Measurements from ENCODE around the gene HBD. TPM values are rescaled to one million over a fixed set of nuclear protein-coding genes. Genes with fewer than 3 reads are reported as not detected.

HBD gene
- total and polyA plus RNA-seq, 2 donors = 1.1 to 1.3 TPM

- H3K4me1 ChIP-seq (ENCODE audit: control insufficient read depth in 2 of 2, insufficient read depth in 2 of 2, low read length in 2 of 2) = peaks cover 0 to 7% of the 10 kb centered on the region in 2 donors
- DNase-seq (ENCODE audit: low read depth in 6 of 9, low spot score in 9 of 9) = no peak
- H3K36me3 ChIP-seq (ENCODE audit: control insufficient read depth in 2 of 2, insufficient read depth in 2 of 2, low read length in 1 of 2) = no peaks in the 10 kb centered on the region
- H3K27me3 ChIP-seq (ENCODE audit: control insufficient read depth in 2 of 2, insufficient read depth in 1 of 2, low read length in 1 of 2) = no peaks in the 10 kb centered on the region
- 96% methylated on average over 2 of the region's 2 CpGs for WGBS
- no peaks in the 10 kb centered on the region for H3K9me3 ChIP-seq (ENCODE audit: control insufficient read depth in 2 of 2, insufficient read depth in 1 of 2, low read length in 1 of 2)
- no peak overlapping the region for H3K4me3 ChIP-seq (ENCODE audit: low read length in 2 of 2)
- no peak overlapping the region for H3K27ac ChIP-seq (ENCODE audit: low read depth in 1 of 2, low read length in 1 of 2)
These were observed 4.5 kb downstream of the HBD start for GRCh38 chr11:5229796-5230195.

GRCh38 chr11:5229356-5229755 lies 4.9 kb downstream of the HBD start:
- no peaks in the 10 kb centered on the region for H3K36me3 ChIP-seq (ENCODE audit: control insufficient read depth in 2 of 2, insufficient read depth in 2 of 2, low read length in 1 of 2)
- no peak overlapping the region for H3K27ac ChIP-seq (ENCODE audit: low read depth in 1 of 2, low read length in 1 of 2)
- H3K4me1 ChIP-seq (ENCODE audit: control insufficient read depth in 2 of 2, insufficient read depth in 2 of 2, low read length in 2 of 2) = peaks cover 0 to 6% of the 10 kb centered on the region in 2 donors
- no peaks in the 10 kb centered on the region for H3K9me3 ChIP-seq (ENCODE audit: control insufficient read depth in 2 of 2, insufficient read depth in 1 of 2, low read length in 1 of 2)
- H3K4me3 ChIP-seq (ENCODE audit: low read length in 2 of 2) = no peak overlapping the region
- 100% methylated on average over 1 of the region's 1 CpG for WGBS
- no peak for DNase-seq (ENCODE audit: low read depth in 6 of 9, low spot score in 9 of 9)
- no peaks in the 10 kb centered on the region for H3K27me3 ChIP-seq (ENCODE audit: control insufficient read depth in 2 of 2, insufficient read depth in 1 of 2, low read length in 1 of 2)

GRCh38 chr11:5228124-5228523 lies 6.2 kb downstream of the HBD start:
- no peak overlapping the region for H3K4me3 ChIP-seq (ENCODE audit: low read length in 2 of 2)
- 94% methylated on average over 5 of the region's 5 CpGs for WGBS
- DNase-seq (ENCODE audit: low read depth in 6 of 9, low spot score in 9 of 9) = no peak
- no peaks in the 10 kb centered on the region for H3K9me3 ChIP-seq (ENCODE audit: control insufficient read depth in 2 of 2, insufficient read depth in 1 of 2, low read length in 1 of 2)
- no peaks in the 10 kb centered on the region for H3K4me1 ChIP-seq (ENCODE audit: control insufficient read depth in 2 of 2, insufficient read depth in 2 of 2, low read length in 2 of 2)
- no peaks in the 10 kb centered on the region for H3K36me3 ChIP-seq (ENCODE audit: control insufficient read depth in 2 of 2, insufficient read depth in 2 of 2, low read length in 1 of 2)
- no peaks in the 10 kb centered on the region for H3K27me3 ChIP-seq (ENCODE audit: control insufficient read depth in 2 of 2, insufficient read depth in 1 of 2, low read length in 1 of 2)
- H3K27ac ChIP-seq (ENCODE audit: low read depth in 1 of 2, low read length in 1 of 2) = no peak overlapping the region

- H3K36me3 ChIP-seq (ENCODE audit: control insufficient read depth in 2 of 2, insufficient read depth in 2 of 2, low read length in 1 of 2) = no peaks in the 10 kb centered on the region
- WGBS = 73% methylated on average over 1 of the region's 1 CpG
- DNase-seq (ENCODE audit: low read depth in 6 of 9, low spot score in 9 of 9) = no peak
- H3K27ac ChIP-seq (ENCODE audit: low read depth in 1 of 2, low read length in 1 of 2) = no peak overlapping the region
- no peaks in the 10 kb centered on the region for H3K27me3 ChIP-seq (ENCODE audit: control insufficient read depth in 2 of 2, insufficient read depth in 1 of 2, low read length in 1 of 2)
- no peaks in the 10 kb centered on the region for H3K9me3 ChIP-seq (ENCODE audit: control insufficient read depth in 2 of 2, insufficient read depth in 1 of 2, low read length in 1 of 2)
- no peak overlapping the region for H3K4me3 ChIP-seq (ENCODE audit: low read length in 2 of 2)
- no peaks in the 10 kb centered on the region for H3K4me1 ChIP-seq (ENCODE audit: control insufficient read depth in 2 of 2, insufficient read depth in 2 of 2, low read length in 2 of 2)
These were observed 6.6 kb downstream of the HBD start for GRCh38 chr11:5227681-5228080.

- Histone ChIP-seq H3K4me3 (ENCODE audit: low read length in 2 of 2) (no peak within 1 kb of the TSS), H3K9me3 (ENCODE audit: control insufficient read depth in 2 of 2, insufficient read depth in 1 of 2, low read length in 1 of 2) (no peaks in the 10 kb centered on the region), H3K4me1 (ENCODE audit: control insufficient read depth in 2 of 2, insufficient read depth in 2 of 2, low read length in 2 of 2) (no peaks in the 10 kb centered on the region), H3K27me3 (ENCODE audit: control insufficient read depth in 2 of 2, insufficient read depth in 1 of 2, low read length in 1 of 2) (no peaks in the 10 kb centered on the region), H3K36me3 (ENCODE audit: control insufficient read depth in 2 of 2, insufficient read depth in 2 of 2, low read length in 1 of 2) (no peaks in the 10 kb centered on the region), H3K27ac (ENCODE audit: low read depth in 1 of 2, low read length in 1 of 2) (no peak within 1 kb of the TSS)
- WGBS = 97% methylated on average over 3 of the region's 3 CpGs
- no peak for DNase-seq (ENCODE audit: low read depth in 6 of 9, low spot score in 9 of 9)
These were observed 7.5 kb downstream of the HBD start, which contains the start of gene HBB for GRCh38 chr11:5226732-5227310. HBB (minus strand) TSS chr11:5227071; CDS start chr11:5227021, 50 bp downstream.

GRCh38 chr11:5225480-5225871 lies 8.8 kb downstream of the HBD start:
- DNase-seq (ENCODE audit: low read depth in 6 of 9, low spot score in 9 of 9) = no peak
- 77% methylated on average over 2 of the region's 2 CpGs for WGBS
- Histone ChIP-seq H3K27ac (ENCODE audit: low read depth in 1 of 2, low read length in 1 of 2) (no peak overlapping the region), H3K27me3 (ENCODE audit: control insufficient read depth in 2 of 2, insufficient read depth in 1 of 2, low read length in 1 of 2) (no peaks in the 10 kb centered on the region), H3K9me3 (ENCODE audit: control insufficient read depth in 2 of 2, insufficient read depth in 1 of 2, low read length in 1 of 2) (no peaks in the 10 kb centered on the region), H3K4me1 (ENCODE audit: control insufficient read depth in 2 of 2, insufficient read depth in 2 of 2, low read length in 2 of 2) (no peaks in the 10 kb centered on the region), H3K36me3 (ENCODE audit: control insufficient read depth in 2 of 2, insufficient read depth in 2 of 2, low read length in 1 of 2) (no peaks in the 10 kb centered on the region), H3K4me3 (ENCODE audit: low read length in 2 of 2) (no peak overlapping the region)

- WGBS = 80% methylated on average over 6 of the region's 6 CpGs
- Histone ChIP-seq H3K9me3 (ENCODE audit: control insufficient read depth in 2 of 2, insufficient read depth in 1 of 2, low read length in 1 of 2) (no peaks in the 10 kb centered on the region), H3K4me3 (ENCODE audit: low read length in 2 of 2) (no peak overlapping the region)
These were observed 9.5 kb downstream of the HBD start for GRCh38 chr11:5224538-5225479.

GRCh38 chr11:5223686-5224085 lies 10.6 kb downstream of the HBD start:
- WGBS = 89% methylated on average over 1 of the region's 1 CpG
- no peak overlapping the region for H3K27ac ChIP-seq (ENCODE audit: low read depth in 1 of 2, low read length in 1 of 2)
- no peak for DNase-seq (ENCODE audit: low read depth in 6 of 9, low spot score in 9 of 9)

More at GRCh38 chr11:5224538-5225479, 9.5 kb downstream of the HBD start:
- Histone ChIP-seq H3K27ac (ENCODE audit: low read depth in 1 of 2, low read length in 1 of 2) (no peak overlapping the region), H3K36me3 (ENCODE audit: control insufficient read depth in 2 of 2, insufficient read depth in 2 of 2, low read length in 1 of 2) (no peaks in the 10 kb centered on the region), H3K4me1 (ENCODE audit: control insufficient read depth in 2 of 2, insufficient read depth in 2 of 2, low read length in 2 of 2) (no peaks in the 10 kb centered on the region), H3K27me3 (ENCODE audit: control insufficient read depth in 2 of 2, insufficient read depth in 1 of 2, low read length in 1 of 2) (no peaks in the 10 kb centered on the region)
- no peak for DNase-seq (ENCODE audit: low read depth in 6 of 9, low spot score in 9 of 9)

GRCh38 chr11:5223146-5223545 lies 11.1 kb downstream of the HBD start:
- WGBS = 97% methylated on average over 6 of the region's 6 CpGs
- no peaks in the 10 kb centered on the region for H3K36me3 ChIP-seq (ENCODE audit: control insufficient read depth in 2 of 2, insufficient read depth in 2 of 2, low read length in 1 of 2)
- DNase-seq (ENCODE audit: low read depth in 6 of 9, low spot score in 9 of 9) = no peak
- no peak overlapping the region for H3K27ac ChIP-seq (ENCODE audit: low read depth in 1 of 2, low read length in 1 of 2)
- no peaks in the 10 kb centered on the region for H3K4me1 ChIP-seq (ENCODE audit: control insufficient read depth in 2 of 2, insufficient read depth in 2 of 2, low read length in 2 of 2)
- H3K27me3 ChIP-seq (ENCODE audit: control insufficient read depth in 2 of 2, insufficient read depth in 1 of 2, low read length in 1 of 2) = no peaks in the 10 kb centered on the region
- H3K4me3 ChIP-seq (ENCODE audit: low read length in 2 of 2) = no peak overlapping the region
- H3K9me3 ChIP-seq (ENCODE audit: control insufficient read depth in 2 of 2, insufficient read depth in 1 of 2, low read length in 1 of 2) = no peaks in the 10 kb centered on the region

More at GRCh38 chr11:5223686-5224085, 10.6 kb downstream of the HBD start:
- no peaks in the 10 kb centered on the region for H3K36me3 ChIP-seq (ENCODE audit: control insufficient read depth in 2 of 2, insufficient read depth in 2 of 2, low read length in 1 of 2)
- no peaks in the 10 kb centered on the region for H3K9me3 ChIP-seq (ENCODE audit: control insufficient read depth in 2 of 2, insufficient read depth in 1 of 2, low read length in 1 of 2)
- no peak overlapping the region for H3K4me3 ChIP-seq (ENCODE audit: low read length in 2 of 2)
- H3K4me1 ChIP-seq (ENCODE audit: control insufficient read depth in 2 of 2, insufficient read depth in 2 of 2, low read length in 2 of 2) = no peaks in the 10 kb centered on the region
- H3K27me3 ChIP-seq (ENCODE audit: control insufficient read depth in 2 of 2, insufficient read depth in 1 of 2, low read length in 1 of 2) = no peaks in the 10 kb centered on the region

All from thymus (tissue), 11 donors.